Body of pancreas (tissue), 4 donors: ENCODE results near the gene ARFGAP3. TPM values are rescaled to one million over a fixed set of nuclear protein-coding genes. Genes with fewer than 3 reads are reported as not detected.

Experiments
- ATAC-seq: fragments of 150-250 bp; one replicate; pipeline ENCODE4 v1.9.1; 2016
- DNase-seq, 4 donors: peaks; one replicate each; pipeline ENCODE4 v3.0.0-alpha.2; 2019
- H3K27ac ChIP-seq, 4 donors: fragments of 200-600 bp; sonication (generic); 1 replicate in 3 of 4; 2 replicates in 1 of 4; pipeline versions ENCODE4 v1.5.1 to v1.6.1; 2016 to 2019; ENCODE audit warnings: mild to moderate bottlenecking in 1 of 4, mixed read lengths in 1 of 4, moderate library complexity in 1 of 4
- H3K27me3 ChIP-seq, 2 donors: fragments of 200-600 bp; sonication (generic); one replicate each; pipeline ENCODE4 v1.6.0; 2016; ENCODE audit warnings: mild to moderate bottlenecking in 1 of 2
- H3K36me3 ChIP-seq, 2 donors: fragments of 200-600 bp; sonication (generic); replicated peaks in 1 of 2; 2 replicates each; pipeline ENCODE4 v1.5.1; 2016; ENCODE audit warnings: low read depth in 2 of 2; ENCODE audit not compliant: insufficient read depth in 1 of 2
- H3K4me1 ChIP-seq: fragments of 200-600 bp; sonication (generic); one replicate; pipeline ENCODE4 v1.6.0; 2016
- H3K4me3 ChIP-seq, 2 donors: fragments of 200-600 bp; sonication (generic); 1 replicate in 1 of 2; 2 replicates in 1 of 2; pipeline ENCODE4 v1.5.1; 2016 to 2019
- H3K9me3 ChIP-seq, 3 donors: fragments of 200-600 bp; sonication (generic); 1 replicate in 2 of 3; 2 replicates in 1 of 3; pipeline ENCODE4 v1.5.1; 2016
- CTCF ChIP-seq, 7 experiments: fragments of 450-650 bp in 4 of 7; fragments of 200-600 bp in 3 of 7; sonication (generic) in 3 of 7; IDR thresholded peaks; one replicate each; pipeline ENCODE4 v1.5.1; 2016 to 2019; ENCODE audit warnings: antibody characterized with exemption in 7 of 7
- POLR2A ChIP-seq, 3 donors: fragments of 450-650 bp; IDR thresholded peaks; one replicate each; pipeline ENCODE4 v1.6.1; 2016; ENCODE audit warnings: antibody characterized with exemption in 3 of 3, mild to moderate bottlenecking in 2 of 3
- WGBS, 2 donors: methylation state at CpG; one replicate each; pipeline ENCODE4 v1.1.5; 2017; 5-methylcytosine and 5-hydroxymethylcytosine counted together
- intact Hi-C: fragments of 100-400 bp; cut with DNase I; formaldehyde crosslinking; loops from one replicate; pipeline ENCODE4 v1.15.1; 2023
- total RNA-seq, 2 donors: library from RNA; depleted of rRNA; stranded (reverse); fragments of >200 nt; gene quantifications; one replicate each; pipeline ENCODE4 v1.1.0, GENCODE V29; 2016

The ARFGAP3 gene
- total RNA-seq, 2 donors from 2014 or later, result 64.3 to 73.2 TPM

- DNase-seq (peak in 3 of 4 donors; percentile 44 to 61 (median 49)), ATAC-seq (peak; percentile 31)
- WGBS, 2 donors, result 22 to 36% methylated on average over 4 to 5 of the region's 5 CpGs
- Histone ChIP-seq H3K4me3 (no peak overlapping the region), H3K4me1 (peaks cover 56% of the 10 kb centered on the region), H3K27me3 (no peaks in the 10 kb centered on the region), H3K9me3 (no peaks in the 10 kb centered on the region), H3K36me3 (peaks cover 0 to 6% of the 10 kb centered on the region in 2 donors), H3K27ac (peak overlapping the region; percentile 7 to 50 (median 26))
- TF ChIP-seq POLR2A (IDR thresholded peaks at IDR 0.05), result no peak
- TF ChIP-seq CTCF (IDR thresholded peaks at IDR 0.05), result no peak
- intact Hi-C loops, result no loop called here
These were observed 8.0 kb downstream of the ARFGAP3 start for GRCh38 chr22:42848941-42849550.

- intact Hi-C loops, result no loop called here
- TF ChIP-seq CTCF (IDR thresholded peaks at IDR 0.05) (no peak), POLR2A (IDR thresholded peaks at IDR 0.05) (no peak)
- H3K4me3 ChIP-seq, result no peak overlapping the region
- H3K27ac ChIP-seq, result no peak overlapping the region
- ATAC-seq (no peak), DNase-seq (no peak)
- H3K4me1 ChIP-seq, result peaks cover 46% of the 10 kb centered on the region
- H3K36me3 ChIP-seq, result peaks cover 0 to 6% of the 10 kb centered on the region in 2 donors
- WGBS, 2 donors, result 93 to 94% methylated on average over 3 of the region's 3 CpGs
- H3K27me3 ChIP-seq, result no peaks in the 10 kb centered on the region
- H3K9me3 ChIP-seq, result no peaks in the 10 kb centered on the region
These were observed 10.0 kb downstream of the ARFGAP3 start for GRCh38 chr22:42847110-42847509.

- Histone ChIP-seq H3K27ac (peak overlapping the region in 3 of 4 donors; percentile 16 to 50 (median 50)), H3K4me1 (peaks cover 31% of the 10 kb centered on the region), H3K27me3 (no peaks in the 10 kb centered on the region), H3K4me3 (no peak overlapping the region), H3K9me3 (no peaks in the 10 kb centered on the region), H3K36me3 (peaks cover 0 to 18% of the 10 kb centered on the region in 2 donors)
- peak; percentile 37 for ATAC-seq
- intact Hi-C loops, result no loop called here
- 46 to 55% methylated on average over 4 of the region's 4 CpGs for WGBS, 2 donors
- TF ChIP-seq POLR2A (IDR thresholded peaks at IDR 0.05) (no peak), CTCF (IDR thresholded peaks at IDR 0.05) (no peak)
- DNase-seq, result no peak
These were observed 12.3 kb downstream of the ARFGAP3 start for GRCh38 chr22:42844756-42845155.

- ATAC-seq, result no peak
- WGBS, 2 donors, result 89 to 95% methylated on average over 13 to 14 of the region's 14 CpGs
- Histone ChIP-seq H3K4me1 (peaks cover 15% of the 10 kb centered on the region), H3K4me3 (no peak overlapping the region), H3K9me3 (no peaks in the 10 kb centered on the region), H3K27me3 (no peaks in the 10 kb centered on the region), H3K36me3 (peaks cover 0 to 20% of the 10 kb centered on the region in 2 donors), H3K27ac (no peak overlapping the region)
- DNase-seq, result no peak
- TF ChIP-seq POLR2A (IDR thresholded peaks at IDR 0.05) (no peak), CTCF (IDR thresholded peaks at IDR 0.05) (no peak)
- intact Hi-C loops, result no loop called here
These were observed 14.3 kb downstream of the ARFGAP3 start for GRCh38 chr22:42842658-42843370.
